MG63 (cell line): Measurements from ENCODE around the gene FUT8. TPM values are rescaled to one million over a fixed set of nuclear protein-coding genes. Genes with fewer than 3 reads are reported as not detected.

ENCODE experiments used
- DNase-seq: peaks from one replicate; pipeline ENCODE4 v3.0.0-alpha.2; 2020
- H3K27me3 ChIP-seq: fragments of 250-450 bp; sonication (Bioruptor Pico); 2 replicates; pipeline ENCODE4 v1.5.1; 2020; ENCODE audit warnings: mild to moderate bottlenecking, moderate library complexity
- H3K36me3 ChIP-seq: fragments of 250-450 bp; sonication (Bioruptor Pico); 2 replicates; pipeline ENCODE4 v1.5.1; 2020; ENCODE audit warnings: mild to moderate bottlenecking, moderate library complexity
- H3K4me3 ChIP-seq: fragments of 250-450 bp; sonication (Bioruptor Pico); 2 replicates; pipeline ENCODE4 v1.5.1; 2020; ENCODE audit warnings: mild to moderate bottlenecking, moderate library complexity
- H3K9me3 ChIP-seq: fragments of 250-450 bp; sonication (Bioruptor Pico); 2 replicates; pipeline ENCODE4 v1.5.1; 2020; ENCODE audit warnings: mild to moderate bottlenecking, moderate library complexity
- total RNA-seq: library from RNA; depleted of rRNA; stranded (reverse); fragments of >200 nt; shearing (Covaris generic); gene quantifications from 2 replicates; pipeline ENCODE4 v1.2.3, GENCODE V29; 2014; ENCODE audit warnings: low replicate concordance; rRNA removed

FUT8 gene
- 19.8 and 22.1 TPM in 2 replicates for total RNA-seq

GRCh38 chr14:65412032-65412846 is at the start of gene FUT8:
TSS of gene FUT8 (plus strand) at chr14:65412730. CDS start at chr14:65561564, 148,834 bp downstream.
- H3K27me3 ChIP-seq: no peaks in the 10 kb centered on the region
- DNase-seq: peak; percentile 91
- no peaks in the 10 kb centered on the region for H3K9me3 ChIP-seq
- H3K4me3 ChIP-seq: peak within 1 kb of the TSS; percentile 75
- H3K36me3 ChIP-seq: no peaks in the 10 kb centered on the region

GRCh38 chr14:65366802-65367565 is 45.5 kb upstream of the FUT8 start:
- no peaks in the 10 kb centered on the region for H3K36me3 ChIP-seq
- H3K9me3 ChIP-seq: no peaks in the 10 kb centered on the region
- no peaks in the 10 kb centered on the region for H3K27me3 ChIP-seq
- H3K4me3 ChIP-seq: no peak overlapping the region
- no peak for DNase-seq

DNA sequence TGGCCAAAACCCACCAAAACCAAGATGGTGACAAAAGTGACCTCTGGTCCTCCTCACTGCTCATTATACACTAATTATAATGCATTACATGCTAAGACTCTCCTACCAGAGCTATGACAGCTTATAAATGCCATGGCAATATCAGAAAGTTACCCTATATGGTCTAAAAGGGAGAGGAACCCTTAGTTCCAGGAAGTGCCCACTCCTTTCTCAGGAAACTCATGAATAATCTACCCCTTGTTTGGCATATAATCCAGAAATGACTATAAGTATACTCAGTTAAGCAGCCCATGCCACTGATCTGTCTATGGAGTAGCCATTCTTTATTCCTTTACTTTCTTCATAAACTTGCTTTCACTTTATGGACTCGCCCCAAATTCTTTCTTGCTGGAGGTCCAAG is 43.0 kb upstream of the FUT8 start:
- Histone ChIP-seq H3K9me3 (no peaks in the 10 kb centered on the region), H3K4me3 (no peak overlapping the region), H3K27me3 (no peaks in the 10 kb centered on the region), H3K36me3 (no peaks in the 10 kb centered on the region)
- DNase-seq: no peak

GRCh38 chr14:65370801-65371248 is 41.7 kb upstream of the FUT8 start:
- H3K4me3 ChIP-seq: no peak overlapping the region
- H3K9me3 ChIP-seq: no peaks in the 10 kb centered on the region
- H3K27me3 ChIP-seq: no peaks in the 10 kb centered on the region
- H3K36me3 ChIP-seq: no peaks in the 10 kb centered on the region
- no peak for DNase-seq

GRCh38 chr14:65371784-65372183 is 40.7 kb upstream of the FUT8 start:
- Histone ChIP-seq H3K27me3 (no peaks in the 10 kb centered on the region), H3K36me3 (no peaks in the 10 kb centered on the region), H3K9me3 (no peaks in the 10 kb centered on the region), H3K4me3 (no peak overlapping the region)
- no peak for DNase-seq

DNA sequence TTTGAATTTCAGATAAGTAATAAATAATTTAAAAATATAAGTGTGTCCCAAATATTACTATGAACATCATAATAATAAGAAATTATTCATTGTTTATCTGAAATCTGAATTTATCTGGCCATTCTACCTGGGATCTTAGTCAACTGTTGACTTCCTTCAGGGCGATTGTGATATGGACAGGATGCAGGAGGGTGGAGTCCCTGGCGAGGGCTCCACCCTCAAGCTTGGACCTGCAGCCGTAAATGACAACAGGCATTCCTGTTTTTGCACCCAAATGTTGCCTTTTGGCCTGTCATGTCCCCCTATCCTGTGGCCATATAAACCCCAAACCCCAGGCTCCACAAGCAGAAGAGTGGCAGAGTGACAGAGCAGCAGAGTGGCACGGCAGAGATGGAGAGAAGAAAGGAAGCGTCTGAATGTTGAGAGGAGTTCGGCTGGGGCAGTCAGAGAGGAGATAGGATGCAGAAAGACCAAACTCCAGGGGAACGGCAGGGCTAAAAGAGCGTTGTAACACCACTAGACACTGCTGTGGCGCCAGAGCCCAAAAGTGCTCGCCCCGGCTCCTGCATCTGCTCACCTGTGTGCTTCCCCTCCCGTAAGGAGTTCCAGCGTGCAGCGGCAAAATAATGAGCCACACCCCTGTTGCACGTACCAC is 39.4 kb upstream of the FUT8 start:
- no peak for DNase-seq
- Histone ChIP-seq H3K27me3 (no peaks in the 10 kb centered on the region), H3K4me3 (no peak overlapping the region), H3K36me3 (no peaks in the 10 kb centered on the region), H3K9me3 (no peaks in the 10 kb centered on the region)

DNA sequence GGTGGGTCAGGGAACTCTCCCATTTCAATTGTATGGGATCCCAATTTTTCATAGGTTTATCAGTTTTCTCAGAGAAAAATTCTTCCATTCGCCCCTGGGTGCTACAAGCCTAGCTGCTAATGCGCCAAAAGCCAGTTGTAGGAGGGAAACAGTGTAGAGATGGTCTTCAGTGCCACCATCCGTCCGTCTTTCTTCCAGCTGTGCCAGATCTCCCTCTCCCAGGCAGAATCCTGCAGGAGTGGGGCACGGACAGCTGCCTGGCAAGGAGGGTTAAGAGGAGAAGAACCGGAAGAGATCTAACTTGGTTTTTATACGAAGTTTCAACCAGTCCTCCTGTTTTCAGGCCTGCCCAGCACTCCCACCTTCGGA is 38.9 kb upstream of the FUT8 start:
- Histone ChIP-seq H3K36me3 (no peaks in the 10 kb centered on the region), H3K27me3 (no peaks in the 10 kb centered on the region), H3K4me3 (no peak overlapping the region), H3K9me3 (no peaks in the 10 kb centered on the region)
- peak; percentile 3 for DNase-seq

GRCh38 chr14:65377576-65377975 is 35.0 kb upstream of the FUT8 start:
- Histone ChIP-seq H3K4me3 (no peak overlapping the region), H3K27me3 (no peaks in the 10 kb centered on the region)

DNA sequence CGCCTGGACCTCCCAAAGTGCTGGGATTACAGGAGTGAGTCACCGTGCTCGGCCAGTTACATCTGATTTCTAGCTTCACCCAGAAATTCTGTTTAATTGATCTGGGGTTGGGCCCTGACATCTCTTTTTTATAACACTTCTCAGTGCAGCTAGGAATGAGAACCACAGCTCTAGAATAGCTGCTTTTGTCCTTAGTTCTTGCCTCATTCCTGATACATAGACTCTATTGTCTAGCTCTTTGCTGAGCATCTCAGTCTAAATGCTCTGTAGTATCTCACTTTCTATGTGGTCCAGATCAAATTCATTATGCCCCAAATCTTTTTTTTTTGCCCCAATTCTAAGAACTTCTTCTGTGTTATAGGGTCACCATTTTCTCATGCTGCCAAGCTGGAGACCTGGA is 29.9 kb upstream of the FUT8 start:
- H3K9me3 ChIP-seq: no peaks in the 10 kb centered on the region
- no peaks in the 10 kb centered on the region for H3K27me3 ChIP-seq
- no peak overlapping the region for H3K4me3 ChIP-seq
- no peaks in the 10 kb centered on the region for H3K36me3 ChIP-seq
- no peak for DNase-seq

More at GRCh38 chr14:65377576-65377975, 35.0 kb upstream of the FUT8 start:
- DNase-seq: no peak
- no peaks in the 10 kb centered on the region for H3K9me3 ChIP-seq
- no peaks in the 10 kb centered on the region for H3K36me3 ChIP-seq

DNA sequence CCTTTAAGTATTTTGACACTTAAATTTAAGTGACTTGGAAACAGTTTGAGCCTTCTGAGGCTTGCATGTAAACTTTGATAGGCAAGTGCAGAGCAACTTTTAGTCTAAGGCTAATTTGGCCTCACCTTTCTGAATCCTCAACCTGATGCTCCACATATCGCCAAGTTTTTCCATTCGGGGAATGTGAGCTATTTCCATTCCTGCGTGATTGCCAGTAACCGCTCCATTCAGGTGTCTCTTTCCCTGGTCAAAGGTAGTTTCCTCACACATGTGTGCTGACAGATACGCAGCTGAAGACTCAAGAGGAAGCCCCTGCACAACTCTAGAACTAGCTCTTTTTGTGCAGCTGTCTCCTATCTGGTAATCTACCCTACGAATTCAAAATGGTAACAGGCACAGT is 25.4 kb upstream of the FUT8 start:
- H3K27me3 ChIP-seq: no peaks in the 10 kb centered on the region
- H3K4me3 ChIP-seq: no peak overlapping the region
- DNase-seq: no peak
- no peaks in the 10 kb centered on the region for H3K9me3 ChIP-seq
- H3K36me3 ChIP-seq: no peaks in the 10 kb centered on the region

- no peak overlapping the region for H3K4me3 ChIP-seq
- no peak for DNase-seq
- no peaks in the 10 kb centered on the region for H3K36me3 ChIP-seq
Measured at GRCh38 chr14:65387628-65388027, 24.9 kb upstream of the FUT8 start.

GRCh38 chr14:65392296-65392695 is 20.2 kb upstream of the FUT8 start:
- H3K27me3 ChIP-seq: no peaks in the 10 kb centered on the region
- H3K4me3 ChIP-seq: no peak overlapping the region
- DNase-seq: no peak
- H3K36me3 ChIP-seq: no peaks in the 10 kb centered on the region
- H3K9me3 ChIP-seq: no peaks in the 10 kb centered on the region

More at GRCh38 chr14:65387628-65388027, 24.9 kb upstream of the FUT8 start:
- Histone ChIP-seq H3K9me3 (no peaks in the 10 kb centered on the region), H3K27me3 (no peaks in the 10 kb centered on the region)

DNA sequence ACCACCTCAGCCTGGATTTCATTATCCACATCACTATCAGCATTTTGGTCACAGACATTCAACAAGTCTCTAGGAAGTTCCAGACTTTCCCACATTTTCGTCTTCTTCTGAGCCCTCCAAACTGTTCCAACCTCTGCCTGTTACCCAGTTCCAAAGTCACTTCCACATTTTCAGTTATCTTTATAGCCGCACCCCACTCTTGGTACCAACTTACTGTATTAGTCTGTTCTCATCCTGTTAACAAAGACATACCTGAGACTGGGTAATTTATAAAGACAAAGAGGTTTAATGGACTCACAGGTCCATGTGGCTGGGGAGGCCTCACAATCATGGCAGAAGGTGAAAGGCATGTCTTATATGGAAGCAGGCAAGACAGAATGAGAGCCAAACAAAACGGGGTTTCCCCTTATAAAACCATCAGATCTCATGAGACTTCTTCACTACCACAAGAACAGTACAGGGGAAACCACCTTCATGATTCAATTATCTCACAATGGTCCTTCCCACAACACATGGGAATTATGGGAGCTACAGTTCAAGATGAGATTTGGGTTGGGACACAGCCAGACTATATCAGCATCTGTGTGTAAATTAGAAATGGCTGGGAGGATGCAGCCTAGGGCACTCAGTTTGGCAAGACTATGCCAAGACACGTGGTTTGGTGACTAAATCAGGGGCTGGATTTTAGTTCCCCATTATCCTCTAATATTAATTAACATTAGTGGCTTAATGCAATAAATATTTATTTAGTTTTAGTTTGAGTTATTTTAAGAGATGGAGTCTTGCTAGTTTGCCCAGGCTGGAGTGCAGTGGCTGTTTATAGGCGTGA is 16.2 kb upstream of the FUT8 start:
- no peak overlapping the region for H3K4me3 ChIP-seq
- no peaks in the 10 kb centered on the region for H3K9me3 ChIP-seq
- no peak for DNase-seq
- H3K36me3 ChIP-seq: no peaks in the 10 kb centered on the region
- no peaks in the 10 kb centered on the region for H3K27me3 ChIP-seq

DNA sequence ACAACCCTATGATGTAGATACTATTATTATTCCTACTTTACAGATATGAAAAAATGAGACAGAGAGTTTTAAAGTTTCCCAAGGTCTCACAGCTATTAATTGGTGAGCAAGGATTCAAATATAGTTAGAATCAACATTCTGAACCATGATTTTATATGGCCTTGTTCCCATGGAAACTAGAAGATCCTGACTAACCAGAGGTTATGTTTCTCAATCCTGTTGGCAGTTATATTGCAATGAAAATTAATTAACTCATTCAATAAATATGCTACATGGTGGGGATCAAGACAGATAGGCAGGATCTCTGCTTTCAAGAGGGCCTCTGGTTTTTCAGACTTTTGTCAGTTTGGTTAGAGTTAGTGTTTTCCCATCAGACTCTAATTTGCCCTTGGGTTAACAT is 9.3 kb upstream of the FUT8 start:
- Histone ChIP-seq H3K27me3 (no peaks in the 10 kb centered on the region), H3K9me3 (no peaks in the 10 kb centered on the region), H3K36me3 (no peaks in the 10 kb centered on the region), H3K4me3 (no peak overlapping the region)
- DNase-seq: no peak

GRCh38 chr14:65408113-65408512 is 4.4 kb upstream of the FUT8 start:
- Histone ChIP-seq H3K27me3 (no peaks in the 10 kb centered on the region), H3K4me3 (no peak overlapping the region), H3K36me3 (no peaks in the 10 kb centered on the region), H3K9me3 (no peaks in the 10 kb centered on the region)
- no peak for DNase-seq

GRCh38 chr14:65410640-65411039 is 1.9 kb upstream of the FUT8 start:
- no peak for DNase-seq
- Histone ChIP-seq H3K9me3 (no peaks in the 10 kb centered on the region), H3K4me3 (no peak overlapping the region), H3K36me3 (no peaks in the 10 kb centered on the region), H3K27me3 (no peaks in the 10 kb centered on the region)
